ENCODE data around the gene CKS2. TPM values are rescaled to one million over a fixed set of nuclear protein-coding genes. Genes with fewer than 3 reads are reported as not detected.

The CKS2 gene
- total RNA-seq, 4 donors from 2014 or later: 2.8 to 16.3 (median 11.2) TPM

DNA sequence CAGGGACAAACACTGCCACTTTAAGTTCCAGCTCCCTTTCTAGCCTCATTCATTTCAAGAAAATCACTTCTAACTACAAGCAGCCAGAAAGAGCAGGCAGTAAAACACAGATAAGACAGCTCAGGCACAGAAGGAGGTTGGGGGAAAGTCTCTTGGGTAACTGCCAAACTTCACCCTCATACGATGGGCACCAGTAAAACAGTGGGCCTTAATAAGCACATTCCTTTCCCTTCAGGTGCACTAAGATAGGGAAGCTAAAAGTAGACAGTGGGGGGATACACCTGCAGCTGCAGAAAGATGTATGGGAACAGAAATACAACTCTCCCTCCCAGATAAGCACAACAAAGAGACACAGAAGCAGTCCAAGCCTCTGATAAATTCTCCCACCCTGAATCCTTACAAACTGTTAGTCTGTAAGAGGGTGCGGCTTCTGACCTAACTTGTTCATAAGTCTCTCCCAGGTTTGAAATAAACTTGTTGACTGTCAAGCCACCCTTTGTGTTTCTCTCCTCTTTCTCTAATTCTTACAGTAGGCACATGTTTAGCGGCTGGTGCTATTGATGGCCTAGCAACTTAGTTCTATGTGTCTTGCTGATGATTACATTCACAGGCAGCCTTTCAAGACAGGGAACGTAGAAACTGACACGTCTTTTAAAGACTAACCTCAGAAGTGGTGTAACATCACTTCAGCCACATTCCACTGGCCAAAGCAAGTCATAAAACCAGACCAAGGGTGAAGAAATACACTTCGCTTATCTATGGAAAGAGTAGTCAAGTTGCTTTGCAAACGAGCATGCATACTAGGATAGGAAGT, 6.8 kb upstream of the CKS2 start:
- Histone ChIP-seq H3K4me3 (replicated peaks in 1 of 3) (no peak overlapping the region), H3K9me3 (no peaks in the 10 kb centered on the region), H3K27me3 (no peaks in the 10 kb centered on the region), H3K36me3 (no peaks in the 10 kb centered on the region), H3K4me1 (peaks cover 14 to 15% of the 10 kb centered on the region in 2 donors), H3K27ac (peak overlapping the region in 1 of 3 donors; percentile 1)
- TF ChIP-seq POLR2A (IDR thresholded peaks at IDR 0.05): no peak
- no peak for TF ChIP-seq CTCF (IDR thresholded peaks at IDR 0.05)
- WGBS, 2 donors: 82% methylated on average over 7 of the region's 7 CpGs
- intact Hi-C loops (cut with DNase I): no loop called here
- no peak for DNase-seq

- Histone ChIP-seq H3K9me3 (no peaks in the 10 kb centered on the region), H3K4me1 (peaks cover 12 to 15% of the 10 kb centered on the region in 2 donors), H3K27me3 (no peaks in the 10 kb centered on the region), H3K27ac (no peak overlapping the region), H3K36me3 (no peaks in the 10 kb centered on the region), H3K4me3 (replicated peaks in 1 of 3) (no peak overlapping the region)
- TF ChIP-seq CTCF (IDR thresholded peaks at IDR 0.05) (no peak), POLR2A (IDR thresholded peaks at IDR 0.05) (no peak)
- no peak for DNase-seq
- intact Hi-C loops (cut with DNase I): no loop called here
- WGBS, 2 donors: 92 to 94% methylated on average over 2 of the region's 2 CpGs
Measured at GRCh38 chr9:89304834-89305188, 6.2 kb upstream of the CKS2 start.

- Histone ChIP-seq H3K36me3 (no peaks in the 10 kb centered on the region), H3K27me3 (no peaks in the 10 kb centered on the region), H3K4me3 (replicated peaks in 1 of 3) (no peak overlapping the region), H3K4me1 (peaks cover 10 to 17% of the 10 kb centered on the region in 2 donors), H3K9me3 (no peaks in the 10 kb centered on the region), H3K27ac (no peak overlapping the region)
- 77 to 83% methylated on average over 3 of the region's 3 CpGs for WGBS, 2 donors
- DNase-seq: no peak
- intact Hi-C loops (cut with DNase I): no loop called here
- TF ChIP-seq POLR2A (IDR thresholded peaks at IDR 0.05): no peak
- no peak for TF ChIP-seq CTCF (IDR thresholded peaks at IDR 0.05)
Measured at GRCh38 chr9:89305868-89306267, 5.1 kb upstream of the CKS2 start.

DNA sequence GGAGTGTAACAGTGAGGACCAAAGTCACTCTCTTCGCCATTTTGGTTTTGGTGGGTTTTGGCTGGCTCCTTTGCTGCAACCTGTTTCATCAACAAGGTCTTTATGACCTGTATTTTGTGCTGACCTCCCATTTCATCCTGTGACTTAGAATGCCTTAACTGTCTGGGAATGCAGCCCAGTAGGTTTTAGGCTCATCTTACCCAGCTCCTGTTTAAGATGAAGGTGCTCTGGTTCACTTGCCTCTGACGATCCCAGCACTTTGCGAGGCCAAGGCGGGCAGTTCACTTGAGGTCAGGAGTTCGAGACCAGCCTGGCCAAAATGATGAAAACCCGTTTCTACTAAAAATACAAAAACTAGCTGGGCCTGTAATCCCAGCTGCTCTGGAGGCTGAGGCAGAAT, 1.8 kb upstream of the CKS2 start:
- no peak overlapping the region for H3K4me3 ChIP-seq (replicated peaks in 1 of 3)
- no peak for DNase-seq

More for the DNA sequence above, 1.8 kb upstream of the CKS2 start:
- peak overlapping the region in 2 of 3 donors; percentile 100 for H3K27ac ChIP-seq
- peaks cover 0 to 25% of the 10 kb centered on the region in 2 donors for H3K4me1 ChIP-seq
- H3K9me3 ChIP-seq: no peaks in the 10 kb centered on the region
- intact Hi-C loops (cut with DNase I): no loop called here
- no peaks in the 10 kb centered on the region for H3K27me3 ChIP-seq
- H3K36me3 ChIP-seq: no peaks in the 10 kb centered on the region
- 77 to 87% methylated on average over 6 of the region's 6 CpGs for WGBS, 2 donors
- TF ChIP-seq POLR2A (IDR thresholded peaks at IDR 0.05) (no peak), CTCF (IDR thresholded peaks at IDR 0.05) (no peak)
